Putamen (tissue), 1 donor: ENCODE data around the gene CHTF8.

Source experiments
- DNase-seq: peaks from one replicate; pipeline ENCODE4 v3.0.0-alpha.2; 2016; ENCODE audit warnings: low spot score

CHTF8 gene

GRCh38 chr16:69113216-69113615 lies 19.2 kb downstream of the CHTF8 start:
- no peak for DNase-seq

- DNase-seq = no peak
Measured at GRCh38 chr16:69112285-69113129, 19.9 kb downstream of the CHTF8 start.

- no peak for DNase-seq
Measured at GRCh38 chr16:69111876-69112230, 20.5 kb downstream of the CHTF8 start.

- no peak for DNase-seq
Measured at GRCh38 chr16:69111216-69111875, 21.0 kb downstream of the CHTF8 start.

- no peak for DNase-seq
Measured at GRCh38 chr16:69110406-69110805, 22.0 kb downstream of the CHTF8 start.

- no peak for DNase-seq
Measured at GRCh38 chr16:69109486-69110270, 22.7 kb downstream of the CHTF8 start.

- no peak for DNase-seq
Measured at GRCh38 chr16:69108905-69109252, 23.5 kb downstream of the CHTF8 start.

- no peak for DNase-seq
Measured at GRCh38 chr16:69108064-69108904, 24.1 kb downstream of the CHTF8 start.

- DNase-seq = no peak
Measured at GRCh38 chr16:69107316-69107962, 24.9 kb downstream of the CHTF8 start.

- no peak for DNase-seq
Measured at GRCh38 chr16:69106491-69107315, 25.7 kb downstream of the CHTF8 start.

- peak; percentile 64 for DNase-seq
Measured at GRCh38 chr16:69105501-69106361, 26.7 kb downstream of the CHTF8 start, which contains the start of gene HAS3. TSS of gene HAS3 (plus strand) at chr16:69105653. CDS start at chr16:69109396, 3,743 bp downstream.

- no peak for DNase-seq
Measured at GRCh38 chr16:69100071-69100691, 32.2 kb downstream of the CHTF8 start.

- no peak for DNase-seq
Measured at GRCh38 chr16:69095193-69095592, 37.2 kb downstream of the CHTF8 start.

- DNase-seq = no peak
Measured at GRCh38 chr16:69094501-69094900, 37.9 kb downstream of the CHTF8 start.

GRCh38 chr16:69093974-69094373 lies 38.4 kb downstream of the CHTF8 start:
- DNase-seq = no peak

- DNase-seq = peak; percentile 62
Measured at GRCh38 chr16:69089091-69089910, 43.1 kb downstream of the CHTF8 start.

GRCh38 chr16:69088684-69089083 lies 43.7 kb downstream of the CHTF8 start:
- no peak for DNase-seq

GRCh38 chr16:69087161-69087581 lies 45.2 kb downstream of the CHTF8 start:
- no peak for DNase-seq
